ENCODE data around the gene GOSR2.
"Not testable (repeated sequence)": the region's sequence is repeated elsewhere in the genome, so short reads cannot be mapped to it uniquely, and the experiment has no call there.

GOSR2 gene

GRCh38 chr17:46894476-46895151, 28.3 kb upstream of the GOSR2 start:
- no peak for FAIRE-seq

- no peak for FAIRE-seq
These were observed 27.8 kb upstream of the GOSR2 start for GRCh38 chr17:46895171-46895570.

- FAIRE-seq = no peak
These were observed 26.0 kb upstream of the GOSR2 start for GRCh38 chr17:46896991-46897390.

- no peak for FAIRE-seq
These were observed 24.6 kb upstream of the GOSR2 start for GRCh38 chr17:46898364-46898763.

GRCh38 chr17:46898860-46899259, 24.1 kb upstream of the GOSR2 start:
- FAIRE-seq = no peak

- no peak for FAIRE-seq
These were observed 21.7 kb upstream of the GOSR2 start for GRCh38 chr17:46901291-46901690.

- no peak for FAIRE-seq
These were observed 18.9 kb upstream of the GOSR2 start for GRCh38 chr17:46903762-46904672.

- FAIRE-seq = no peak
These were observed 14.8 kb upstream of the GOSR2 start for GRCh38 chr17:46908068-46908737.

- FAIRE-seq = no peak
These were observed 12.6 kb upstream of the GOSR2 start for GRCh38 chr17:46910179-46910927.

GRCh38 chr17:46911311-46911710, 11.6 kb upstream of the GOSR2 start:
- no peak for FAIRE-seq

- FAIRE-seq = no peak
These were observed 7.4 kb upstream of the GOSR2 start for GRCh38 chr17:46915596-46915995.

GRCh38 chr17:46916211-46916610, 6.7 kb upstream of the GOSR2 start:
- no peak for FAIRE-seq

GRCh38 chr17:46916623-46917022, 6.3 kb upstream of the GOSR2 start:
- no peak for FAIRE-seq

- FAIRE-seq = no peak
These were observed 5.9 kb upstream of the GOSR2 start for GRCh38 chr17:46917041-46917440.

- no peak for FAIRE-seq
These were observed 5.4 kb upstream of the GOSR2 start for GRCh38 chr17:46917516-46917915.

GRCh38 chr17:46921962-46922361, 998 bp upstream of the GOSR2 start:
- FAIRE-seq = not testable (repeated sequence)

GRCh38 chr17:46922487-46922803, 515 bp upstream of the GOSR2 start:
- no peak for FAIRE-seq

GRCh38 chr17:46925185-46925868, 2.4 kb downstream of the GOSR2 start:
- no peak for FAIRE-seq

GRCh38 chr17:46928467-46929261, 5.7 kb downstream of the GOSR2 start:
- FAIRE-seq = no peak

GRCh38 chr17:46929413-46929812, 6.5 kb downstream of the GOSR2 start:
- no peak for FAIRE-seq

- FAIRE-seq = no peak
These were observed 7.1 kb downstream of the GOSR2 start for GRCh38 chr17:46930051-46930450.

GRCh38 chr17:46931596-46931995, 8.6 kb downstream of the GOSR2 start:
- no peak for FAIRE-seq
